ENCODE data around the gene SLC25A26.

GRCh38 chr3:66239513-66240123 lies 18.8 kb downstream of the SLC25A26 start:
- TF ChIP-seq CTCF (IDR thresholded peaks at IDR 0.05 in 2 of 3, conservative IDR thresholded peaks at IDR 0.05 in 1 of 3; ENCODE audit: borderline replicate concordance in 1 of 3, insufficient read depth in 1 of 3, low read depth in 2 of 3, low read length in 2 of 3) (no peak), POLR2AphosphoS5 (IDR thresholded peaks at IDR 0.05; ENCODE audit: low read depth, low read length) (no peak), EGR1 (IDR thresholded peaks at IDR 0.05; ENCODE audit: low read depth) (no peak), POLR2A (IDR thresholded peaks at IDR 0.05; ENCODE audit: borderline replicate concordance, extremely low read depth, insufficient read depth, insufficient read length) (no peak), SP1 (IDR thresholded peaks at IDR 0.05; ENCODE audit: low read depth) (no peak)

Measured in HCT116 (cell line).